NCI-H146 treated with DMSO at 0.1 percent for 48 hours (cell line): ENCODE results near the gene CLUH.
A peak's percentile ranks its signal among the peaks of the same experiment; 100 is the strongest.
"Not testable (repeated sequence)": the region's sequence is repeated elsewhere in the genome, so short reads cannot be mapped to it uniquely, and the experiment has no call there.

Experiments
- DNase-seq: peaks from one replicate; lab custom pipeline; 2025; ENCODE audit not compliant: unreplicated experiment; lab: John Stamatoyannopoulos, UW

CLUH gene

DNA sequence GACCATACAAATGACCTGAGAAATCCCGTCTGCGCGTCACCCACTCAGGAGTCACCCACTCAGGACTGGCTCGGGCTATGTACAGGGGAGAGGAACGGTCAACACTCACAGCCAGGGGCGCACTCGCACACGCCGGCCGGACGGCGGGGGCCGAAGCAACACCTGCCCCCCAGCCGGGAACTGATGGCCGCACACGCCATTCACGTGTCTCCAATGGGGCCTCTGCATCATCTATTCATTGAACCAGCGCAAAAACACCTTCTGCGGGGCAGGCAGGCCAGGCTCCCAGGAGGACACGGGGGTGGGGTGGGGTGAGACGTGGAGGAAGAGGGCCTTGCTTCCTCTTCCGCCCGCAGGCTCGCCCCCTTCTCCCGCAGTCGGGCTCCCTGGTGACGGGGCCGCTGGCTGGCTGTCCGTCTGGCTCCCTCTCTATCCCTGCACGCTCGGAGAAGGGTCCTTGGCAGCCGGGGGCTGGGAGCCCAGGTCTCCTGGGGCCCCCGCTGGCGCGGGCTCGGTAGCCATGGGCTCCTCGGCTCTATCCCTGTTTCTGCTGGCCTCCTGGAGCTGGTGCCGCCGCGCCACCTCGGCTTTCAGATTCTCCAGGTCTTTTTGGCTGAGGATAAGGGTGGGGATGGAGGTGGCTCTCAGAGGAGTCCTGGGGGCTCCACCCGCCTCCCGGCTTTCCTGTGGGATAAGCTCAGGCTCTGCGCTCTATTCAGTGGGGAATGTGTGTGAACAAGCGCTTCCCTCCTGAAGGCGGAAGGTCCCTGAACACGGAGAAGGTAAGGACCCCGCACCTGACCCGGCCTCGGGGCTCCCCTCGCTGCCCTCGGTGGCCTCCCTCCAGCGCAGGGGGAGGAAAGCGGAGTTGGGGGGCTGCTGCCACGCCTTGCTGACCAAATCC is 21.1 kb downstream of the CLUH start:
- no peak for DNase-seq

GRCh38 chr17:2689411-2690164 is 22.0 kb downstream of the CLUH start:
- no peak for DNase-seq

DNA sequence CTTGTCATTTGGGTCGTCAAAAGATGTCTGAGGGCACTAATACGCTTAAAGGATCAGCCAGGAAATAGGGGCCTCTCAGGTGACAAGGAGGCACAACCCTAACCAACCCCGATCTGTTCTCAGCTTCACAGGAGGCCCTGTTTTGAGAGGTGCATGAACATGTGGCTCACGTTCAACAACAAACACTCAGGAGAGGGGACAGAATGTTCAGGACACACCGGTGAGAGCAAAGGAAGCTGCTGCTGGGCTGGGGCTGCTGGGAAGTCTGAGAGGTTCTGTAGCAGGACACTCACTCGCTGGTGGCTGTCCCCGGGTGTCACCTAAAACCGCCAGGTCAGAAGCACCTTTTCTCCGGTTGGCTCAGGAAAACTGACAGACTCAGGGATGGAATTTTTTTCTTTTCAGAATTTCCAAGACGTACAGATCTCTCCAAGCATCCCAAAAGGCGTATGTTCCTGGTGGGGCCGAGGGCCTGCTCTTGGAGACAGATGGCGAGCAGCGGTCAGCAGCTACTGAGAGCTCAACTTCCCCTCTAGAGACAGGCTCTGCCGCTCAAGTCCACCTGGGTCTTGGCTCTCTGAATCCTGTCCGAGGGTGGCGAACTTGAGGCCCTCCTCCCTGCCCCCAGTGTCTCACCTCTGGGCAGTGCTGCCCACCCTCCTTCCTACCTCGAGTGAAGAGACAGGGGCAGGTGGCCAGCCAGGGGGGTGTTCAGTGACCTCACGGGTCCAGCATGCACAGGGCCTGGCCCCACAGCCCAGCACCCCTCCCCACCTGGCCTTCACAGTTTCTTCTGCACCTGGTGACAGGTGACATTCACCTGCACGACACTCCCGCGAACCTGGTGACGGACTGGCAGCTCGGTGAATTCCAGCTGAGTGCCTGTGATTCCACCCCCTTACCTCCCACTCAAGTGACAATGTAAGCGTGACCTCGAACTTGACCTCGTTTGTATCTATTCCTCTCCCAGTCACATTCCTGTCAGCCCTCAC is 22.9 kb downstream of the CLUH start:
- DNase-seq, result peak; percentile 16

DNA sequence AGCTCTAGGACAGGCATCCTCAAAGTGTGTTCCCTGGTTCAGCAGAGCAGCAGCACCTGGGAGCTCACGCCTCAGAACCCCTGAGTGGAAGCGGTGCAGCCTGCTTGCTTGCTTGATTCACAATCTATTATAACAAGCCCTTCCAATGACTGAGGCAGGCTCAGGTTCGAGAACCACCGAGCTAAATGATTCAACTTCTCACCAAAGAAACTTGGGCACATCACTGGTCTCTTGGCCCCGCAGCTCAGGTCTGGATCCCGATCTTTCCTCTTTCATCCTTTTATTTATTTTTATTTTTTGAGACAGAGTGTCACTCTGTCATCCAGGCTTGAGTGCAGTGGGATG is 24.5 kb downstream of the CLUH start:
- no peak for DNase-seq

DNA sequence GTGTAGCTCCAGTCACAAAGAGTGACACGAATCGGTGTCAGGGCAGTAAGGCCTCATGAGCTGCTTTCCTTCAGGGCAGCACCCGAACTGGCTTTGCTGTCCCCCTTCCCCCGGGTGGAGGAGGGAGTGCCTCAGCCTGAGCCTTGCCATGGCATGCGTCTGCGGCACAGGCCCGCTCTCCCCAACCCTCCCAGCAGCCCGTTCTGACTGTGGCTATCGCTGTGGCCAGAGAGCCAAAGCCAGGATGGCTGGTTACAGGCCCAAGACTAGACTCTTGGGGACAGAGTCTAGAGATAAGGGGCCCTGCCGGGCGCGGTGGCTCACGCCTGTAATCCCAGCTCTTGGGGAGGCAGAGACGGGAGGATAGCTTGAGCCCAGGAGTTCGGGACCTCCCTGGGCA is 25.9 kb downstream of the CLUH start:
- no peak for DNase-seq

DNA sequence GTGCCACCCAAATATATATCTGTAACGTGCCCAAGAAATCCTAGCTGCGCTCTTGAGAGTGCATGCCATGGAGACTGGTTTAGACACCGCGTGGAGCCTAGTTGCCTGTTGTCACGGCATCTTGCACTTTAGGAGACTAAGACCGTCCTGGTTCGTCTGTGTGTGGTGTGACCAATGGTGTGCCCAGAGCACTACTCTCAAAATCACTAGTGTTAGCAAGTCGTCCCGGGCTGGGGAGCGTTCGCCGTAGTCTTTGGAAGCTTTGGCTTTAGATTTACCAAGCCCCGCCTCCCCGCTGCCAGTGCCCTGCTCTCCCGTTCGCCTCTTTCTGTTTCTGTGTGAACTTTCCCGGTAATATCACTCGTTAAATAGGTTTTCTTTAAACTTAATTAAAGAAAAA is 27.0 kb downstream of the CLUH start:
- DNase-seq, result no peak

DNA sequence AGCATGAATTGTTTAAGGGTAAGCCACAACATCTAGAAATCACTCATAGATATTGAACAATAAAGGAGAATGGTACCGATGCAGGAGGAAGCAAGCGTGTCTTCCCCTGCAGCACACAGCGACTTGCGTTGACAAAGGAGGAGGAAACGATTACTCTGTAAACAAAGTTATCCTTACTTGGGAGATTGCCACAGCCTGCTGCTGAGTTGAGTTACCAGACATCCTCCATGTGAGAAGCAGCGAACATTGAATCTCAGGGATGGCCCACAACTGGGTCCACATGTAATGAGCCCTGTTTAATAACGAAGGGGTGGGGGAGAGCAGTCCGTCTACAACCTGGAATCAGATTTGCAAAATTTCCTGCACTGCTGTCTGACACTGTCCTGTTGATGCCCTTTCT is 27.7 kb downstream of the CLUH start:
- no peak for DNase-seq

GRCh38 chr17:2682176-2682938 is 29.2 kb downstream of the CLUH start:
- DNase-seq, result no peak

DNA sequence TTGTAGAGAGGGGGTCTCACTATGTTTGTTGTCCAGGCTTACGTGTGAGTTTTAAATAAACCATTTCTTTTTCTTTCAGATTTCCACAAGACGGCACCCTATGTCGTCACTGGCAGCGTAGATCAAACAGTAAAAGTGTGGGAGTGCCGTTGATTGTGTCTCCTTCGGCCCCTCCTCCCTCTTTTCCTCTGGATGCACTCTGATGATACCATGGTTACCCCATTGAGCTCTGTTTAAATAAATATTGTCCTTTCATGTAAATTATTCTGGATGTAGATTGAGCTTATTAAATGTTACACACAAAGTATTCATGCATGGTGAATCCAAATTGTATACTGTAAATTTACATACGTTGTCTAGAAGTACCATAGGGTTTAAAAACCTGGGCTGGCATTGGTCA is 29.9 kb downstream of the CLUH start:
- no peak for DNase-seq

- DNase-seq, result no peak
These were observed 30.6 kb downstream of the CLUH start for GRCh38 chr17:2680961-2681360.

- DNase-seq, result not testable (repeated sequence)
These were observed 32.3 kb downstream of the CLUH start for GRCh38 chr17:2679247-2679646.

GRCh38 chr17:2672026-2672425 is 39.5 kb downstream of the CLUH start:
- DNase-seq, result no peak

GRCh38 chr17:2660410-2660809 is 51.2 kb downstream of the CLUH start:
- DNase-seq, result not testable (repeated sequence)

GRCh38 chr17:2659337-2659736 is 52.2 kb downstream of the CLUH start:
- not testable (repeated sequence) for DNase-seq

- DNase-seq, result no peak
These were observed 55.3 kb downstream of the CLUH start for GRCh38 chr17:2656283-2656682.

GRCh38 chr17:2655546-2655945 is 56.0 kb downstream of the CLUH start:
- no peak for DNase-seq

- DNase-seq, result not testable (repeated sequence)
These were observed 58.7 kb downstream of the CLUH start for GRCh38 chr17:2652911-2653310.

DNA sequence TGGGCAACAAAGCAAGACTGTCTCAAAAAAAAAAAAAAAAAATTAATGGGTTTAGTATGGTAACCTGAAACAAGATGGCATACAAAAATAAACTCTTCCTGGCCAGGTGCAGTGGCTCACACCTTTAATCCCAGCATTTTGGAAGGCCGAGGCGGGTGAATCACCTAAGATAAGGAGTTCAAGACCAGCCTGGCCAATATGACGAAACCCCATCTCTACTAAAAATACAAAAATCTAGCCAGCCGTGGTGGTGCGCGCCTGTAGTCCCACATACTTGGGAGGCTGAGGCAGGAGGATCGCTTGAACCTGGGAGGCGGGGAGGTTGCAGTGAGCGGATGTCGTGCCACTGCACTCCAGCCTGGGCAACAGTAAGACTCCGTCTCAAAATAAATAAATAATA is 62.4 kb downstream of the CLUH start:
- DNase-seq, result no peak

DNA sequence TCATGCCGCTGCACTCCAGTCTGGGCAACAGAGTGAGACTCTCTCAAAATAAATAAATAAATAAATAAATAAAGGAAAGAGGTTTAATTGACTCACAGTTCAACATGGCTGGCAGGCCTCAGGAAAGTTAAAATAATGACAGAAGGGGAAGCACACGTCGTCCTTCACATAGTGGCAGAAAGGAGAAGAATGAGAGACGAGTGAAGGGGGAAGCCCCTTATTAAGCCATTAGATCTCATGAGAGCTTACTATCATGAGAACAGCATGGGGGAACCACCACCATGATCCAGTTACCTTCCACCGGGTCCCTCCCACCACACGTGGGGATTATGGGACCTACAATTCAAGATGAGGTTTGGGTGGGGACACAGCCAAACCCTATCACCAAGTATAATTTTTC is 63.6 kb downstream of the CLUH start:
- no peak for DNase-seq

- no peak for DNase-seq
These were observed 66.6 kb downstream of the CLUH start for GRCh38 chr17:2644971-2645370.
